Sigmoid colon (tissue), 4 donors: Measurements from ENCODE around the gene SDC1.

Experiments
- CTCF ChIP-seq, 4 experiments: fragments of 450-650 bp in 3 of 4; fragments of 200-600 bp in 1 of 4; IDR thresholded peaks; one replicate each; pipeline ENCODE4 v1.5.1; 2016 to 2019; ENCODE audit warnings: antibody characterized with exemption in 4 of 4, mild to moderate bottlenecking in 3 of 4, moderate library complexity in 2 of 4
- EP300 ChIP-seq, 4 donors: sonication (generic); formaldehyde crosslinking; IDR thresholded peaks; one replicate each; pipeline ENCODE4 v1.6.1; 2017; ENCODE audit warnings: antibody characterized with exemption in 4 of 4
- POLR2A ChIP-seq, 2 donors: fragments of 450-650 bp; IDR thresholded peaks; one replicate each; pipeline ENCODE4 v1.6.1; 2016; ENCODE audit warnings: antibody characterized with exemption in 2 of 2, mild to moderate bottlenecking in 2 of 2, moderate library complexity in 2 of 2
- POLR2AphosphoS5 ChIP-seq, 4 donors: sonication (generic); formaldehyde crosslinking; IDR thresholded peaks; one replicate each; pipeline ENCODE4 v1.6.1; 2017; ENCODE audit warnings: antibody characterized with exemption in 4 of 4

- TF ChIP-seq POLR2AphosphoS5 (IDR thresholded peaks at IDR 0.05) (no peak), CTCF (IDR thresholded peaks at IDR 0.05) (no peak), POLR2A (IDR thresholded peaks at IDR 0.05) (no peak), EP300 (IDR thresholded peaks at IDR 0.05) (no peak)
Measured at GRCh38 chr2:20214566-20215182, 10.3 kb downstream of the SDC1 start.
